Effector CD4-positive, alpha-beta T cell (primary cell): Measurements from ENCODE around the gene KRTAP5-2. TPM values are rescaled to one million over a fixed set of nuclear protein-coding genes. Genes with fewer than 3 reads are reported as not detected.
"Not testable (repeated sequence)": the region's sequence is repeated elsewhere in the genome, so short reads cannot be mapped to it uniquely, and the experiment has no call there.

Experiments used
- DNase-seq: peaks from one replicate; pipeline ENCODE4 v3.0.0-alpha.2; 2020
- total RNA-seq: gene quantifications from one replicate; lab custom pipeline; 2026; lab: John Stamatoyannopoulos, UW

Gene KRTAP5-2
- total RNA-seq = not detected

DNA sequence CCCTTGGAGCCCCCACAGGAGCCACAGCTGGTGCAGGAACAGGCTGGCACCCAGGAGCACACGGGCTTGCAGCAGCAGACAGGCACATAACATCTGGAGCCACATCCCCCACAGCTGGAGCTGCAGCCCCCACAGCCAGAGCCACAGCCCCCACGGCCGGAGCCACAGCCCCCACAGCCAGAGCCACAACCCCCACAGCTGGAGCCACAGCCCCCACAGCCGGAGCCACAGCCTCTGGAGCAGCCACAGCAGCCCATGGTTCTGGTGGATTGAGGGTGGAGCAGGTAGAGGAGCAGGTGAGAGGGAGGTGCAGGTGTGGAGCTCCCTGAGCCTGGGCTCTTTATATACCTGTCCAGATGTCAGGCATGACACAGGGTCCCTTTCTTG, at the start of gene KRTAP5-2:
Gene KRTAP5-2 (minus strand): TSS at position 301 of the 387 bp plus-strand sequence. CDS start 44 bp downstream, at position 257.
- DNase-seq = no peak

GRCh38 chr11:1646540-1646939, 48.4 kb upstream of the KRTAP5-2 start:
- not testable (repeated sequence) for DNase-seq

DNA sequence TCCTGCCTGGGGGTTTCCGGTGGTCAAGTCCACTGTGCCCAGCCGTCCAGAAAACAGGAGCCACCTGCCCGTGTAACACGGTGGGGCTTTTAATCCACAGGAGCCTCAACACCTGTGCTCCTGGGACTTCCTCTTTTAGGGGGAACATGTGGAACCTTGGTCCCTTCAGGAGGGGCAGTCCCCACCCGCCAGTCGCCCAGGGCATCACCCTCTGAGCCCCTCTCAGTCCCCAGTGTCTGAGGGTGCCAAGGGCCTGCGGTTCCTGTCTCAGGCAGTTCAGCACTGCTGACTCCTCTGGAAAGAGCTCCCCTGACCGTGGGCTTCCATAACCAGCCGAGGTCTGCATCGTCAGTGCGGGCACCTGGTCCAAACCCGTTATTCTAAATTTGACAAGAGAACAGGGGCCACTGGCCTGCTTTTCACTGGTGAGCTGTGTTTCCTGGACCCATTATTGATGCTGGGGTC, 47.3 kb upstream of the KRTAP5-2 start:
- no peak for DNase-seq

- DNase-seq = no peak
Measured at GRCh38 chr11:1644601-1645356, 46.7 kb upstream of the KRTAP5-2 start.

- no peak for DNase-seq
Measured at GRCh38 chr11:1643146-1643690, 45.1 kb upstream of the KRTAP5-2 start.

GRCh38 chr11:1642288-1643145, 44.4 kb upstream of the KRTAP5-2 start:
- no peak for DNase-seq

DNA sequence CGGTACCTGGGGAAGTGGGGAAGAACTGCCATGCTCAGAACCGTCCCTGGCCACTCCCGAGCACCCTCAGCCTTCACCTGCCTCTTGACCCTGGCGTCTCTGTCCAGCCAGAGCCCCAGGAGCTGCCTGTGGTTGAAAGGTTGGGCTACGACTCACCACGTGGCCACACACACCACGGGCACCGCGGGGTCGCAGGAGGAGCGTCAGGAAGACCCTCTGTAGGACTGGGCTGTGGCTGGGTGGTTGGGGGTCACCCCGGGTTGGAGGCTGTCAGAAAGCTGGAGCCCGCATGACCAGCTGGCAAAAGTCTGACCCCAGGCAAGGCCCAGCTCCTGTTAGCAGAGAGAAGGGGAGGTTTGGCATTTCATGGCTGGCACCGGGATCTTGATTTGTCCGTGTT, 43.0 kb upstream of the KRTAP5-2 start:
- no peak for DNase-seq

DNA sequence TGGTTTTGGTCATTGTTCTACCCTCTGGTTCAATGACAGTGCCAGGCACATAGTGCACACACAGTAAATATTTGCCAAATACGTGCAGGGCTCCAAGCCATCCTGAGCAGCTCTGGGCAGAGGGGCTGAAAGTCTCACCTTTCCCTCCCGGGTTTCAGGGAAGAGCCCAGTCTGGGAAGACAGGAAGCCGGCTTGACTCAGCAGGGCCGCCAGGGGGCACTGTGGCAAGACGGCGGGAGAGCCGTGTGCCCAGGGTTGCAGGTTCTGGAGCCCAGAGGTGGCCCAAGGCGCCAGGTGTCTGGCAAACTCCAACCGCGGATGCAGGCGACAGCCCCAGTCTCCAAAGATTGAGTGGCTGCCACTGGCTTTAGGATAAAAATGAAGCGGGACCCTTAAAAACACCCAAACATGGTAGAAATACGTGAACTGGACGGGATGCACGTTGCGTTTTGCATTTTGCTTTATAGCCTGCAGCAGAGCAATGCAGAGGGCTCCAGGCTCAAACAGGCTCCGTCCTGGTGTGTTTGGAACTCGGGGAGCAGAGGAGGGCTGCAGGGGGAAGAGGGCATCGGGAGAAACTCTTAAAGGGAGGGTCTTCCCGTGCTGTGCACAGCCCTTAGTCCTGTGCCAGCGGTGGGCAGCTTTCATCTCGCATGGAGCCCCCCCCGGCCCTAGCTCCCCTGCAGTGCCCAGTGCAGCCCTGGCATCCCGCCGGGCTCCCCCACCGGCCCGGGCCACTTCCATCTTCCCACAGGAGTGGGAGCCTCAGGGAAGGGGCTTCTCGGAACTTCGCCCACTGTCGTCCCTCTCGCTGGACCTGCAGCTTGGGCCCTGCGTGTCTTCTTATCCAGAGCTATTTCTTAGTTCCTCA, 42.2 kb upstream of the KRTAP5-2 start:
- peak; percentile 14 for DNase-seq

DNA sequence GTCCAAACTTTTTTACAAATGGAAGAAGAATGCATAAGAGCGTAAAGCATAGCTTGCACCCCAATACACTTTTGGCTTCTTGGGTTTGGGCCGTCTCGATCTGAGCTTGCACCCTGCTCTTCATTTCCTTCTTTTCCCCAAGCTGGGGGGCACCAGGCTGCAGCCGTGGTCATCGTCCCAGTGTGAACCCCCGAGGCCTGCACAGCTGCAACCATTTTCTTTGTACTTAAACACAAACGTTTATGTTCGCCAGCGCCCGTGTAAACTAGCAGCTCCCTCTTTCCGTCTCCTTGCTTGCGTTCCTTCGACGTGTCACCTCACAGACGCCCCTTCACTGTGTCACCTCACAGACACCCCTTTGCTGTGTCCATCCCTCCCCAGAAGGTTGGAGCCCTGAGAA, 41.6 kb upstream of the KRTAP5-2 start:
- no peak for DNase-seq

- DNase-seq = no peak
Measured at GRCh38 chr11:1639102-1639620, 41.1 kb upstream of the KRTAP5-2 start.

DNA sequence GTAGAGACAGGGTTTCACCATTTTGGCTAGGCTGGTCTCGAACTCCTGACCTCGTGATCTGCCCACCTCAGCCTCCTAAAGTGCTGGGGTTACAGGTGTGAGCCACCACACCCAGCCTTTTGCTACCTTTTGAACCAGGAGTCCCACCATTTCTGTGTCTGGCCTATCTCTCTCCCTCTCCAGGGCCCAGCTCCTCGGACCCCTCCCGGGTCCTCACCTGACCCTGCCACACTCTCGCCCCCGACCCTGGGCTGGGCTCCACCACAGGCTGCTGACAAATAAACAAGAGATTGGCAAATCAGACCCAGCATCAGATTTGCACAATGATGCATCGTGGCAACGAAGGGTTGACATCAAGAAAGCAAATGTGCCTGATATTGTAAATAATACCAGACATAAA, 40.2 kb upstream of the KRTAP5-2 start:
- DNase-seq = no peak

DNA sequence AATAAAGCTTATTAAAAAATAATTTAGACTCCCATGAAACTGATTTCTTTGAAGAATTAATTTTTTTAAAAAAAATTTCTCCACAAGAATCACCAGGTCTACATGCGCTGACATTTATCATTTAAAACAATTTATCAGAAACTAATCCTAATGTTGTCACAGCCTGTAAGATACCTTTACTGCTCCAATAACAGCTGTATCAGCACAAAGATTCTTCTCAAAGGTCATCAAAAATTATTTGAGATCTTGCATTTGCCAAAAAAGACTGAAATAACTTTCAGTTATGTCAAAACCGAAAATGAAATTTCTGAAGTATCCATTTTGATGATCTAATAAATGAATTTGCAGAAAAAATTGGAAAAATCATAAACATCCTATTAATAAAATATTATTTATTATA, 39.5 kb upstream of the KRTAP5-2 start:
- no peak for DNase-seq

DNA sequence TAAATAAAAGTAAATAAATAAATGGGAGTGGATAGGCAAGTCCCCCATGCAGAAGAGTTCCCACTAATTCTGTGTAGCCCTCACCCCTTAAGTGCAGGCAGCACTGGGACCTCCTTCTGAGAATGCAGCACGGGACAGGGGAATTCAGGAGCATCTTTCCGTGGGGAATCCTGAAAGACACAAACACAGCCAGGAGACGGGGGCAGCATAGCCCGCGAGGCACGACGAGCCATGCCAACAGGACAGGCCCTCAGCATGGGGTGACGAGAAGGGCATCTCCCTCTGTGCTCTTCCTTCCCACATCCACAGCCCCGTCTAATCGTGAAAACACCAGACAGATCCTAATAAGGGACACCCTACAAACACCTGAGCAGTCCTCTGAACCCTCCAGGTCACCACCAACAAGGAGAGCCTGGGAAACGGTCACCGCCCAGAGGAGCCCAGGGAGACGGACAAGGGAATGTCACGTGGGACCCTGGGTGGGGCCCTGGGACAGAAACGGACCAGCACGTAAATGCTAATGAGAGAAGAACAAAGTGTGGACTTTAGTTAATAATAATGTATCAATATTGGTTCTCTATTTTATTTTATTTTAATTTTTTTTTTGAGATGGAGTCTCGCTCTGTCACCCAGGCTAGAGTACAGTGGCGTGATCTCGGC, 38.3 kb upstream of the KRTAP5-2 start:
- DNase-seq = no peak

DNA sequence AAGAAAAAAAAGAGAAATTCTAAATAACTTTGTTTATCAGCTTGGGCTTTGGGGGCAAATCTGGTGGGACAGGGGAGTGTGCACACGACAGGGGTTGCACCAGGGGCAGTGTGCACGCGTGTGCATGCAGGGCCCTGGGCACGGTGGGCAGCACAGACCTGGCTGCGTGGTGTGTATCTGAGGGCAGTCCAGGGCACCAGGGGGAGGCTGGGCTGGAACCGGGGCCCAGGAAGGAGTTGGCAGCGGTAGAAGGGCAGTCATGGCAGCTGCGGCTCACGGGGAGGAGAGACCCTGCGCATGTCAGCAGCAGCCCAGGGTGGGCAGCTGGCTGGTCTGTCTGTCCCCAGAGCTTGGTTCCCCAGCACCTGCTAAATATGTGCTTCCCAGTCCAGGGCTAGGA, 35.8 kb upstream of the KRTAP5-2 start:
- DNase-seq = no peak

DNA sequence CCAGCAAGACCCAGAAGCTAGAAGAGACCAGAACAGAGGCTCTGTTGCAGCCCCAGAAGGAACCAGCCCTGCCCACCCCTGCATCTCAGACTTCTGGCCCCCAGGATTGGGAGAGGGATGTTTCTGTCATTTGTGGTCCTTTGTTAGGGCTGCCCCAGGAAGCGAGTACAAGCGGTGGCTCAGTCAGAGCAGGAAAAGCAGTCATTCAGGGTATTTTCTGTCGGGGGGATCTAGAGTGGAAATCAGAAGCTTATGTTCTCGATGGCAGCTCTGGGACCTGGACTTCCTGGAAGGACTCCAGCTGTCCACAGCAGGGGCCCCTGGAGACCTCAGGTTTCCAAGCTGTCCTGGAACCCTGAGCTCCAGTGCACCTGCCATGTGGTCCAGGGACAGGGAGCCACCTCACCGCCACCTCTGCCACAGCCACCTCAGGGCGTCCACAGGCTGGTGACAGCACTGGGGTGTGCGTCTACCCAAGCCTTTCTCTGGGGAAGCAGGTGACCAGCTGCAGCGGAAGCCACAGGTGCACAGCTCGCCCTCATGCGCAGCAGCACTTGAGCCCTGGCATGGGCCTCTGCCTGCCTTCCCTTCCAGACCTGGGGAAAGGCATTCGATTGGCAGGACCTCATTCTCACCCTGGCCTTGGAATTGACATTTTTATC, 34.1 kb upstream of the KRTAP5-2 start:
- DNase-seq = no peak

- no peak for DNase-seq
Measured at GRCh38 chr11:1631066-1631568, 33.0 kb upstream of the KRTAP5-2 start.

DNA sequence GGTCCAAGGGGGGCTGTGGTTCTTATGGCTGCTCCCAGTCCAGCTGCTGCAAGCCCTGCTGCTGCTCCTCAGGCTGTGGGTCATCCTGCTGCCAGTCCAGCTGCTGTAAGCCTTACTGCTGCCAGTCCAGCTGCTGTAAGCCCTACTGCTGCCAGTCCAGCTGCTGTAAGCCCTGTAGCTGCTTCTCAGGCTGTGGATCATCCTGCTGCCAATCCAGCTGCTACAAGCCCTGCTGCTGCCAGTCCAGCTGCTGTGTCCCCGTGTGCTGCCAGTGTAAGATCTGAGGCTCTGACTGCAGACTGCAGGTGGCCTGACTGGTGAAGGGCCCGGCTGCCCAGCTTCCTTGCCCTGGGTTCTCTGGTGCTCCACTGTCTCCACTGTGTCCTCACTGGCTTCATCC, 32.2 kb upstream of the KRTAP5-2 start:
- no peak for DNase-seq

DNA sequence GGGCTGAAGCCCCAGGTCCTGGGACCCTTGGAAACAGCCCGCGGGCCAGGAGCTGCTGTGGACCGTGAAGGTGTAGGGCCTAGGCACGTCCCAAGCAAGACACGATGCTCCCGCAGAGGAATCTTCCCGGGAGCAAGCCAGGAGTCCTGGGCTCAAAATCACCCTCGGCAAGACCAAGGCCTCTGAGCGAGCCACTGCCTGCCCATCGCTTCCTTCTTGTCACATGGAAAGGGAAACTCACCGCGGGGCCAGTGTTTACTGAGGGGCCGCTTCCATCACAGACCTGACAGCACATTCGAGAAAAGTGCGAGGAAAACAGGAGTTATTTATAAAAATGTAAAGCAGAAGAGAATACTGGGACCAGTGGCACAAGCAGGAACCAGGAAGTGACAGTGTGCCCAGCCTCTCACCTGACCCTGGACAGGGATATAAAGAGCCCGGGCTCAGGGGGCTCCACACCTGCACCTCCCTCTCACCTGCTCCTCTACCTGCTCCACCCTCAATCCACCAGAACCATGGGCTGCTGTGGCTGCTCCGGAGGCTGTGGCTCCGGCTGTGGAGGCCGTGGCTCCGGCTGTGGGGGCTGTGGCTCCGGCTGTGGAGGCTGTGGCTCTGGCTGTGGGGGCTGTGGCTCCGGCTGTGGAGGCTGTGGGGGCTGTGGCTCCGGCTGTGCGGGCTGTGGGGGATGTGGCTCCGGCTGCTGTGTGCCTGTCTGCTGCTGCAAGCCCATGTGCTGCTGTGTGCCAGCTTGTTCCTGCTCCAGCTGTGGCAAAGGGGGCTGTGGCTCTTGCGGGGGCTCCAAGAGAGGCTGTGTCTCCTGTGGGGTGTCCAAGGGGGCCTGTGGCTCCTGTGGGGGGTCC, 31.5 kb upstream of the KRTAP5-2 start, which contains the start of gene KRTAP5-5:
Gene KRTAP5-5 (plus strand): TSS at position 450 of the 860 bp plus-strand sequence. CDS start 66 bp downstream, at position 516.
- no peak for DNase-seq

- peak; percentile 50 for DNase-seq
Measured at GRCh38 chr11:1628506-1629325, 30.6 kb upstream of the KRTAP5-2 start.
